Astrocyte (in vitro differentiated cells and primary cell): ENCODE data around the gene PTPRF. TPM values are rescaled to one million over a fixed set of nuclear protein-coding genes. Genes with fewer than 3 reads are reported as not detected.

Source experiments
- DNase-seq: peaks from one replicate; pipeline ENCODE4 v3.0.0-alpha.2; 2010; ENCODE audit warnings: low read depth
- FAIRE-seq: peaks from 2 replicates; lab custom pipeline; 2011; peaks lifted over from hg19 to GRCh38; lab: Jason Lieb, UNC
- H2AFZ ChIP-seq: 2 replicates; pipeline ENCODE4 v1.6.0; 2012; ENCODE audit warnings: low read depth, low read length, inconsistent platforms
- H3K27ac ChIP-seq: 2 replicates; pipeline ENCODE4 v1.5.1; 2011; ENCODE audit warnings: low read depth, low read length, inconsistent platforms
- H3K27me3 ChIP-seq: 2 replicates; pipeline ENCODE4 v1.6.0; 2011; ENCODE audit warnings: low read length, inconsistent platforms; ENCODE audit not compliant: insufficient read depth
- H3K36me3 ChIP-seq: 2 replicates; pipeline ENCODE4 v1.5.1; 2011; ENCODE audit warnings: low read length, inconsistent platforms; ENCODE audit not compliant: insufficient read depth
- H3K4me1 ChIP-seq: 2 replicates; pipeline ENCODE4 v1.5.1; 2011; ENCODE audit warnings: low read length, inconsistent platforms; ENCODE audit not compliant: insufficient read depth
- H3K4me2 ChIP-seq: 2 replicates; pipeline ENCODE4 v1.6.0; 2012; ENCODE audit warnings: low read length, inconsistent platforms
- H3K4me3 ChIP-seq: 2 replicates; pipeline ENCODE4 v1.5.1; 2011; ENCODE audit warnings: low read depth, mild to moderate bottlenecking, low read length, inconsistent platforms; ENCODE audit not compliant: insufficient read depth
- H3K79me2 ChIP-seq: 2 replicates; pipeline ENCODE4 v1.6.0; 2012; ENCODE audit warnings: mild to moderate bottlenecking, low read length, inconsistent platforms; ENCODE audit not compliant: insufficient read depth
- H3K9ac ChIP-seq: 2 replicates; pipeline ENCODE4 v1.6.0; 2012; ENCODE audit warnings: mild to moderate bottlenecking, low read length, inconsistent platforms
- H3K9me3 ChIP-seq: 2 replicates; pipeline ENCODE4 v1.5.1; 2012; ENCODE audit warnings: low read depth, mild to moderate bottlenecking, low read length, inconsistent platforms; ENCODE audit not compliant: insufficient read depth
- H4K20me1 ChIP-seq: 2 replicates; pipeline ENCODE4 v1.6.0; 2012; ENCODE audit warnings: low read length, inconsistent platforms; ENCODE audit not compliant: insufficient read depth
- H3K27ac Mint-ChIP-seq: one replicate; pipeline ENCODE4 v1.8.0; 2021; ENCODE audit warnings: mild to moderate bottlenecking, mixed read lengths; ENCODE audit not compliant: unreplicated experiment
- H3K27me3 Mint-ChIP-seq: one replicate; pipeline ENCODE4 v1.8.0; 2021; ENCODE audit warnings: low read depth, mixed read lengths; ENCODE audit not compliant: unreplicated experiment
- H3K36me3 Mint-ChIP-seq: one replicate; pipeline ENCODE4 v1.8.0; 2021; ENCODE audit warnings: low read depth, mixed read lengths; ENCODE audit not compliant: unreplicated experiment
- H3K4me1 Mint-ChIP-seq: one replicate; pipeline ENCODE4 v1.8.0; 2021; ENCODE audit warnings: low read depth, mixed read lengths; ENCODE audit not compliant: unreplicated experiment
- H3K4me3 Mint-ChIP-seq: one replicate; pipeline ENCODE4 v1.8.0; 2021; ENCODE audit warnings: mild to moderate bottlenecking, moderate library complexity, mixed read lengths; ENCODE audit not compliant: unreplicated experiment
- H3K9me3 Mint-ChIP-seq: one replicate; pipeline ENCODE4 v1.8.0; 2021; ENCODE audit warnings: mild to moderate bottlenecking, mixed read lengths; ENCODE audit not compliant: unreplicated experiment
- CTCF ChIP-seq: IDR thresholded peaks from 2 replicates; pipeline ENCODE4 v1.5.1; 2011; ENCODE audit warnings: low read depth, mild to moderate bottlenecking, inconsistent platforms, low read length, moderate library complexity; ENCODE audit not compliant: insufficient read depth
- EZH2 ChIP-seq: IDR thresholded peaks from 2 replicates; pipeline ENCODE4 v1.6.1; 2012; ENCODE audit warnings: mild to moderate bottlenecking, low read length, inconsistent platforms; ENCODE audit not compliant: insufficient read depth
- total RNA-seq: library from RNA; stranded (reverse); gene quantifications from 2 replicates; pipeline ENCODE4 v1.2.1, GENCODE V29; 2021

The PTPRF gene
- total RNA-seq, 1 donor from 2014 or later: 275 TPM

- Histone ChIP-seq H3K9ac (peak overlapping the region; percentile 81), H3K36me3 (no peaks in the 10 kb centered on the region), H3K4me1 (peaks cover 31% of the 10 kb centered on the region), H3K27ac (no peak overlapping the region), H2AFZ (peak overlapping the region; percentile 90), H3K79me2 (peaks cover 59% of the 10 kb centered on the region), H3K4me3 (peak overlapping the region; percentile 67), H4K20me1 (peaks cover 54% of the 10 kb centered on the region), H3K9me3 (no peaks in the 10 kb centered on the region), H3K27me3 (no peaks in the 10 kb centered on the region), H3K4me2 (peak overlapping the region; percentile 96)
- FAIRE-seq (no peak), DNase-seq (no peak)
- TF ChIP-seq EZH2 (no peak), CTCF (no peak)
- Mint-ChIP-seq H3K27me3 (no peaks in the 10 kb centered on the region), H3K4me1 (peaks cover 30% of the 10 kb centered on the region), H3K9me3 (no peaks in the 10 kb centered on the region), H3K36me3 (peaks cover 10% of the 10 kb centered on the region), H3K27ac (peak overlapping the region; percentile 97), H3K4me3 (peak overlapping the region; percentile 100)
Measured at GRCh38 chr1:43531906-43532584, 1.4 kb downstream of the PTPRF start.

- DNase-seq: no peak
- Mint-ChIP-seq H3K27ac (peak overlapping the region; percentile 55), H3K36me3 (peaks cover 10% of the 10 kb centered on the region), H3K9me3 (no peaks in the 10 kb centered on the region), H3K27me3 (no peaks in the 10 kb centered on the region), H3K4me3 (peak overlapping the region; percentile 100), H3K4me1 (peaks cover 32% of the 10 kb centered on the region)
- no peaks in the 10 kb centered on the region for H3K27me3 ChIP-seq
- H3K27ac ChIP-seq: no peak overlapping the region
- TF ChIP-seq CTCF (no peak), EZH2 (no peak)
- peaks cover 64% of the 10 kb centered on the region for H3K79me2 ChIP-seq
- FAIRE-seq: no peak
- peak overlapping the region; percentile 96 for H3K4me2 ChIP-seq
- H3K4me1 ChIP-seq: peaks cover 37% of the 10 kb centered on the region
- peak overlapping the region; percentile 67 for H3K4me3 ChIP-seq
- H3K9ac ChIP-seq: peak overlapping the region; percentile 81
- H4K20me1 ChIP-seq: peaks cover 61% of the 10 kb centered on the region
- no peaks in the 10 kb centered on the region for H3K36me3 ChIP-seq
- no peaks in the 10 kb centered on the region for H3K9me3 ChIP-seq
- no peak overlapping the region for H2AFZ ChIP-seq
Measured at GRCh38 chr1:43532716-43533115, 2.0 kb downstream of the PTPRF start.

GRCh38 chr1:43533584-43533983 lies 2.9 kb downstream of the PTPRF start:
- Mint-ChIP-seq H3K27ac (peak overlapping the region; percentile 8), H3K9me3 (no peaks in the 10 kb centered on the region), H3K4me1 (peaks cover 32% of the 10 kb centered on the region), H3K36me3 (peaks cover 17% of the 10 kb centered on the region), H3K4me3 (peak overlapping the region; percentile 72), H3K27me3 (no peaks in the 10 kb centered on the region)
- Histone ChIP-seq H3K9ac (no peak overlapping the region), H3K36me3 (no peaks in the 10 kb centered on the region), H3K79me2 (peaks cover 72% of the 10 kb centered on the region), H3K9me3 (no peaks in the 10 kb centered on the region), H3K4me2 (no peak overlapping the region), H3K4me3 (no peak overlapping the region), H3K27me3 (no peaks in the 10 kb centered on the region), H3K27ac (no peak overlapping the region), H4K20me1 (peaks cover 69% of the 10 kb centered on the region), H3K4me1 (peaks cover 37% of the 10 kb centered on the region), H2AFZ (no peak overlapping the region)
- no peak for FAIRE-seq
- TF ChIP-seq CTCF (no peak), EZH2 (no peak)
- no peak for DNase-seq
